Caco-2 (cell line): Measurements from ENCODE around the gene GTF3C4. TPM values are rescaled to one million over a fixed set of nuclear protein-coding genes. Genes with fewer than 3 reads are reported as not detected.

Source experiments
- BruUV-seq: library from RNA; stranded (reverse); fragments of 400-500 nt; replicated peaks from 2 replicates; lab custom pipeline; 2021; lab: Mats Ljungman, UMichigan
- CTCF ChIA-PET: fragments of 300-600 bp; sonication (Branson Sonifier 250); formaldehyde crosslinking; loops from one replicate; lab custom pipeline; 2022; ENCODE audit warnings: antibody characterized with exemption; lab: Charles Lee
- POLR2A ChIA-PET: fragments of 300-600 bp; sonication (Branson Sonifier 250); formaldehyde crosslinking; loops from one replicate; lab custom pipeline; 2022; ENCODE audit warnings: antibody characterized with exemption; lab: Charles Lee
- DNase-seq, 2 experiments: peaks; one replicate each; pipeline versions ENCODE4 v3.0.0 to v3.0.0-alpha.2; 2020 to 2022
- H3K27me3 ChIP-seq: replicated peaks from 2 replicates; pipeline ENCODE4 v1.6.0; 2011; ENCODE audit warnings: low read length; ENCODE audit not compliant: control insufficient read depth, insufficient read depth
- H3K36me3 ChIP-seq: 2 replicates; pipeline ENCODE4 v1.5.1; 2011; ENCODE audit warnings: low read length; ENCODE audit not compliant: control insufficient read depth, insufficient read depth
- H3K4me1 ChIP-seq: fragments of 250-450 bp; sonication (Bioruptor Pico); 2 replicates; pipeline ENCODE4 v1.5.1; 2020; ENCODE audit warnings: mild to moderate bottlenecking
- H3K4me3 ChIP-seq: 2 replicates; pipeline ENCODE4 v1.5.1; 2011; ENCODE audit warnings: low read depth, mild to moderate bottlenecking, control low read depth, low read length
- H3K9me3 ChIP-seq: fragments of 250-450 bp; sonication (Bioruptor Pico); 2 replicates; pipeline ENCODE4 v1.5.1; 2020; ENCODE audit warnings: mild to moderate bottlenecking, moderate library complexity
- H3K27ac Mint-ChIP-seq: one replicate; pipeline ENCODE4 v1.8.0; 2022; ENCODE audit warnings: mixed read lengths; ENCODE audit not compliant: unreplicated experiment
- H3K27me3 Mint-ChIP-seq: one replicate; pipeline ENCODE4 v1.8.0; 2022; ENCODE audit warnings: mixed read lengths; ENCODE audit not compliant: insufficient read depth, unreplicated experiment
- H3K36me3 Mint-ChIP-seq: one replicate; pipeline ENCODE4 v1.8.0; 2022; ENCODE audit warnings: mild to moderate bottlenecking, mixed read lengths; ENCODE audit not compliant: insufficient read depth, unreplicated experiment
- H3K4me1 Mint-ChIP-seq: one replicate; pipeline ENCODE4 v1.8.0; 2022; ENCODE audit warnings: low read depth, mixed read lengths; ENCODE audit not compliant: unreplicated experiment
- H3K4me3 Mint-ChIP-seq: one replicate; pipeline ENCODE4 v1.8.0; 2022; ENCODE audit warnings: mild to moderate bottlenecking, moderate library complexity, mixed read lengths; ENCODE audit not compliant: unreplicated experiment
- H3K9me3 Mint-ChIP-seq: one replicate; pipeline ENCODE4 v1.8.0; 2022; ENCODE audit warnings: mixed read lengths; ENCODE audit not compliant: unreplicated experiment
- CTCF ChIP-seq, 2 experiments: fragments of 200-600 bp in 1 of 2; IDR thresholded peaks; 1 replicate in 1 of 2; 2 replicates in 1 of 2; pipeline versions ENCODE4 v1.5.1 to v1.8.0; 2011 to 2022; ENCODE audit warnings: antibody characterized with exemption in 1 of 2, control low read depth in 1 of 2, inconsistent platforms in 1 of 2, low read depth in 1 of 2, low read length in 1 of 2, mild to moderate bottlenecking in 1 of 2, moderate library complexity in 1 of 2; ENCODE audit not compliant: insufficient read depth in 1 of 2, severe bottlenecking in 1 of 2, unreplicated experiment in 1 of 2
- intact Hi-C: fragments of 100-400 bp; cut with micrococcal nuclease; formaldehyde crosslinking; loops from one replicate; pipeline ENCODE4 v1.10.0; 2022; ENCODE audit not compliant: unreplicated experiment
- total RNA-seq: library from RNA; stranded (reverse); gene quantifications from 2 replicates; pipeline ENCODE4 v1.2.3, GENCODE V29; 2022

The GTF3C4 gene
- total RNA-seq, 1 experiment from 2014 or later = 23.6 TPM

- peaks cover 24% of the 10 kb centered on the region for H3K36me3 Mint-ChIP-seq
Measured at GRCh38 chr9:132663851-132664250, 6.4 kb upstream of the GTF3C4 start.

GRCh38 chr9:132669319-132669697 lies 956 bp upstream of the GTF3C4 start:
- intact Hi-C loops = no loop called here
- Histone ChIP-seq H3K36me3 (no peaks in the 10 kb centered on the region), H3K4me3 (peak overlapping the region; percentile 91), H3K27me3 (no peaks in the 10 kb centered on the region), H3K4me1 (peaks cover 9% of the 10 kb centered on the region; the same call in 1 of the 2 replicates), H3K9me3 (no peaks in the 10 kb centered on the region)
- H3K4me1 Mint-ChIP-seq = peaks cover 24% of the 10 kb centered on the region
- no peaks in the 10 kb centered on the region for H3K9me3 Mint-ChIP-seq
- TF ChIP-seq CTCF (IDR thresholded peaks at IDR 0.05; ENCODE audit: insufficient read depth in 1 of 2, low read depth in 1 of 2, low read length in 1 of 2, severe bottlenecking in 1 of 2, unreplicated experiment in 1 of 2) = no peak
- TSS peak; percentile 53 for BruUV-seq
- POLR2A ChIA-PET = interaction anchor here (0.7 to 0.9 kb wide), 2 partner anchors 11 to 1601 kb away, joined by 3 to 5 read pairs; no protein-coding TSS in a partner anchor
- H3K27me3 Mint-ChIP-seq = no peaks in the 10 kb centered on the region
- peaks cover 38% of the 10 kb centered on the region for H3K36me3 Mint-ChIP-seq
- peak overlapping the region; percentile 90 for H3K4me3 Mint-ChIP-seq
- CTCF ChIA-PET = interaction anchor here (0.7 to 1.4 kb wide), 5 partner anchors 15 to 232 kb away, joined by 3 to 5 read pairs (median 4); no protein-coding TSS in a partner anchor
- peak in 1 of 2 experiments; percentile 77 for DNase-seq
- peak overlapping the region; percentile 97 for H3K27ac Mint-ChIP-seq

More at GRCh38 chr9:132663851-132664250, 6.4 kb upstream of the GTF3C4 start:
- no TSS peak for BruUV-seq
- H3K4me1 ChIP-seq = no peaks in the 10 kb centered on the region
- DNase-seq = no peak
- H3K4me3 ChIP-seq = no peak overlapping the region
- ChIA-PET CTCF (no interaction called here), POLR2A (no interaction called here)
- intact Hi-C loops = no loop called here
- H3K27me3 ChIP-seq = no peaks in the 10 kb centered on the region
- H3K36me3 ChIP-seq = no peaks in the 10 kb centered on the region
- no peaks in the 10 kb centered on the region for H3K9me3 ChIP-seq
- no peak overlapping the region for H3K4me3 Mint-ChIP-seq
- peaks cover 7% of the 10 kb centered on the region for H3K4me1 Mint-ChIP-seq
- H3K9me3 Mint-ChIP-seq = no peaks in the 10 kb centered on the region
- no peak for TF ChIP-seq CTCF (IDR thresholded peaks at IDR 0.05; ENCODE audit: insufficient read depth in 1 of 2, low read depth in 1 of 2, low read length in 1 of 2, severe bottlenecking in 1 of 2, unreplicated experiment in 1 of 2)
- no peak overlapping the region for H3K27ac Mint-ChIP-seq
- H3K27me3 Mint-ChIP-seq = no peaks in the 10 kb centered on the region

- Histone ChIP-seq H3K4me1 (peaks cover 9% of the 10 kb centered on the region; the same call in 1 of the 2 replicates), H3K36me3 (no peaks in the 10 kb centered on the region), H3K27me3 (no peaks in the 10 kb centered on the region), H3K4me3 (peak within 1 kb of the TSS; percentile 91), H3K9me3 (no peaks in the 10 kb centered on the region)
- H3K27me3 Mint-ChIP-seq = no peaks in the 10 kb centered on the region
- H3K36me3 Mint-ChIP-seq = peaks cover 38% of the 10 kb centered on the region
- intact Hi-C loops = no loop called here
- DNase-seq = peak; percentile 83 to 89
- H3K27ac Mint-ChIP-seq = peak within 1 kb of the TSS; percentile 97
- no peaks in the 10 kb centered on the region for H3K9me3 Mint-ChIP-seq
- POLR2A ChIA-PET = interaction anchor here (0.6 to 1.1 kb wide), 4 partner anchors 12 to 1601 kb away, joined by 3 to 5 read pairs (median 4); partner anchors contain the start of gene SPACA9
- no peak for TF ChIP-seq CTCF (IDR thresholded peaks at IDR 0.05; ENCODE audit: insufficient read depth in 1 of 2, low read depth in 1 of 2, low read length in 1 of 2, severe bottlenecking in 1 of 2, unreplicated experiment in 1 of 2)
- H3K4me3 Mint-ChIP-seq = peak within 1 kb of the TSS; percentile 90
- no TSS peak for BruUV-seq
- CTCF ChIA-PET = interaction anchor here (0.7 to 1.4 kb wide), 5 partner anchors 16 to 232 kb away, joined by 3 to 5 read pairs (median 4); no protein-coding TSS in a partner anchor
- peaks cover 24% of the 10 kb centered on the region for H3K4me1 Mint-ChIP-seq
Measured at GRCh38 chr9:132669698-132670456, 387 bp upstream of the GTF3C4 start, which contains the start of gene DDX31. TSS of gene DDX31 (minus strand) at chr9:132669983. CDS start at chr9:132669934, 49 bp downstream.
